Activated CD8-positive, alpha-beta memory T cell treated with anti-CD3 and anti-CD28 coated beads, Interleukin-2, amount 50 U/mL, for 24 hours (primary cell): ENCODE results near the gene OSBPL5.
"Not testable (repeated sequence)": the region's sequence is repeated elsewhere in the genome, so short reads cannot be mapped to it uniquely, and the experiment has no call there.

ENCODE experiments used
- DNase-seq: peaks from one replicate; pipeline ENCODE4 v3.0.0-alpha.2; 2020; ENCODE audit errors: extremely low read depth

Gene OSBPL5

GRCh38 chr11:3121931-3122774, 43.0 kb downstream of the OSBPL5 start:
- DNase-seq, result no peak

- DNase-seq, result no peak
Measured at GRCh38 chr11:3121416-3121815, 43.7 kb downstream of the OSBPL5 start.

- DNase-seq, result no peak
Measured at GRCh38 chr11:3120071-3120792, 44.9 kb downstream of the OSBPL5 start.

GRCh38 chr11:3119141-3119821, 45.8 kb downstream of the OSBPL5 start:
- DNase-seq, result no peak

GRCh38 chr11:3115321-3115720, 49.8 kb downstream of the OSBPL5 start:
- no peak for DNase-seq

GRCh38 chr11:3113661-3114060, 51.4 kb downstream of the OSBPL5 start:
- DNase-seq, result not testable (repeated sequence)

- no peak for DNase-seq
Measured at GRCh38 chr11:3111919-3112690, 53.0 kb downstream of the OSBPL5 start.

GRCh38 chr11:3111466-3111865, 53.6 kb downstream of the OSBPL5 start:
- no peak for DNase-seq

GRCh38 chr11:3109921-3110706, 55.0 kb downstream of the OSBPL5 start:
- no peak for DNase-seq

- no peak for DNase-seq
Measured at GRCh38 chr11:3109434-3109833, 55.7 kb downstream of the OSBPL5 start.

GRCh38 chr11:3108183-3108721, 56.9 kb downstream of the OSBPL5 start:
- no peak for DNase-seq

GRCh38 chr11:3107608-3108182, 57.4 kb downstream of the OSBPL5 start:
- DNase-seq, result no peak

GRCh38 chr11:3106736-3107524, 58.2 kb downstream of the OSBPL5 start:
- no peak for DNase-seq

GRCh38 chr11:3105791-3106735, 59.0 kb downstream of the OSBPL5 start:
- DNase-seq, result no peak

GRCh38 chr11:3104961-3105790, 59.9 kb downstream of the OSBPL5 start:
- no peak for DNase-seq

GRCh38 chr11:3104051-3104714, 60.9 kb downstream of the OSBPL5 start:
- no peak for DNase-seq

- DNase-seq, result no peak
Measured at GRCh38 chr11:3103076-3103475, 62.0 kb downstream of the OSBPL5 start.
